ENCODE measurements around the gene P2RX4. TPM values are rescaled to one million over a fixed set of nuclear protein-coding genes. Genes with fewer than 3 reads are reported as not detected.
"Not testable (repeated sequence)": the region's sequence is repeated elsewhere in the genome, so short reads cannot be mapped to it uniquely, and the experiment has no call there.

Gene P2RX4
- total RNA-seq, 1 experiment from 2014 or later, result 40.4 TPM

DNA sequence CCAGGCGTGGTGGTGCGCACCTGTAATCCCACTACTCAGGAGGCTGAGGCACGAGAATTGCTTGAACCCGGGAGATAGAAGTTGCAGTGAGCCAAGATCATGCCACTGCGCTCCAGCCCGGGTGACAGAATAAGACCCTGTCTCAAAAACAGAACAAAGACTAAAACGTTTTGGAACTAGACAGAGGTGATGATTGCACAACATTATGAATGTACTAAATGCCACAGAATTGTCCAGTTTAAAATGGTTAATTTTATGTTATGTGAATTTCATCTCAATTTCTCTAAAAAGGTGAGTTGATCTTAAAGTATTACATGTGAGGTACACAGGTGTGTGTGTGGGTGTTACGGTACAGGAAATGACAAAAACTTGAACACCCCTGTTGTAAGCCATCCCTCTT, 16.5 kb downstream of the P2RX4 start:
- Mint-ChIP-seq H3K4me3 (ENCODE audit: unreplicated experiment) (no peak overlapping the region), H3K9me3 (ENCODE audit: unreplicated experiment) (no peaks in the 10 kb centered on the region), H3K27me3 (ENCODE audit: insufficient read depth, unreplicated experiment) (no peaks in the 10 kb centered on the region), H3K4me1 (ENCODE audit: low read depth, unreplicated experiment) (peaks cover 15% of the 10 kb centered on the region), H3K36me3 (ENCODE audit: insufficient read depth, unreplicated experiment) (peaks cover 31% of the 10 kb centered on the region), H3K27ac (ENCODE audit: unreplicated experiment) (peak overlapping the region; percentile 89)
- no TSS peak for BruUV-seq (replicated peaks)
- POLR2A ChIA-PET, result interaction anchor here (0.8 kb wide), 1 partner anchor 9 kb away, joined by 3 read pairs; no protein-coding TSS in a partner anchor
- TF ChIP-seq CTCF (IDR thresholded peaks at IDR 0.05; ENCODE audit: insufficient read depth in 1 of 2, low read depth in 1 of 2, low read length in 1 of 2, severe bottlenecking in 1 of 2, unreplicated experiment in 1 of 2), result no peak
- no peaks in the 10 kb centered on the region for H3K27me3 ChIP-seq (replicated peaks; ENCODE audit: control insufficient read depth, insufficient read depth, low read length)
- H3K9me3 ChIP-seq, result no peaks in the 10 kb centered on the region
- CTCF ChIA-PET, result interaction anchor here (1.0 to 1.2 kb wide), 2 partner anchors 9 to 217 kb away, joined by 3 read pairs; no protein-coding TSS in a partner anchor
- H3K36me3 ChIP-seq (ENCODE audit: control insufficient read depth, insufficient read depth, low read length), result peaks cover 5% of the 10 kb centered on the region
- intact Hi-C loops (cut with micrococcal nuclease; ENCODE audit: unreplicated experiment), result loop anchor here (2.0 to 5.0 kb wide), 2 partner anchors 70 to 114 kb away; partner anchors contain the start of gene CAMKK2
- no peak for DNase-seq
- H3K4me3 ChIP-seq (ENCODE audit: low read depth, low read length), result no peak overlapping the region
- H3K4me1 ChIP-seq, result peaks cover 42% of the 10 kb centered on the region

- Mint-ChIP-seq H3K4me1 (ENCODE audit: low read depth, unreplicated experiment) (peaks cover 15% of the 10 kb centered on the region), H3K36me3 (ENCODE audit: insufficient read depth, unreplicated experiment) (peaks cover 28% of the 10 kb centered on the region), H3K27ac (ENCODE audit: unreplicated experiment) (peak overlapping the region; percentile 89), H3K4me3 (ENCODE audit: unreplicated experiment) (peak overlapping the region; percentile 50)
- H3K4me1 ChIP-seq, result peaks cover 42% of the 10 kb centered on the region
- H3K9me3 Mint-ChIP-seq (ENCODE audit: unreplicated experiment); H3K4me3 ChIP-seq (ENCODE audit: low read depth, low read length); H3K36me3 ChIP-seq (ENCODE audit: control insufficient read depth, insufficient read depth, low read length); H3K27me3 Mint-ChIP-seq (ENCODE audit: insufficient read depth, unreplicated experiment); H3K27me3 ChIP-seq (replicated peaks; ENCODE audit: control insufficient read depth, insufficient read depth, low read length); DNase-seq; H3K9me3 ChIP-seq: not testable (repeated sequence)
- TSS peak; percentile 91 for BruUV-seq (replicated peaks)
- intact Hi-C loops (cut with micrococcal nuclease; ENCODE audit: unreplicated experiment), result loop anchor here (1.0 to 5.0 kb wide), 4 partner anchors 10 to 115 kb away; partner anchors contain the start of genes CAMKK2 and P2RX4
- CTCF ChIA-PET, result interaction anchor here (1.0 to 1.2 kb wide), 2 partner anchors 9 to 217 kb away, joined by 3 read pairs; no protein-coding TSS in a partner anchor
- POLR2A ChIA-PET, result interaction anchor here (0.8 kb wide), 1 partner anchor 9 kb away, joined by 3 read pairs; no protein-coding TSS in a partner anchor
Measured at GRCh38 chr12:121226871-121227270, 16.9 kb downstream of the P2RX4 start.

- intact Hi-C loops (cut with micrococcal nuclease; ENCODE audit: unreplicated experiment), result loop anchor here (1.0 to 5.0 kb wide), 4 partner anchors 10 to 115 kb away; partner anchors contain the start of genes CAMKK2 and P2RX4
- no peaks in the 10 kb centered on the region for H3K9me3 Mint-ChIP-seq (ENCODE audit: unreplicated experiment)
- peaks cover 15% of the 10 kb centered on the region for H3K4me1 Mint-ChIP-seq (ENCODE audit: low read depth, unreplicated experiment)
- H3K27ac Mint-ChIP-seq (ENCODE audit: unreplicated experiment), result peak overlapping the region; percentile 89
- H3K4me3 ChIP-seq (ENCODE audit: low read depth, low read length), result no peak overlapping the region
- ChIA-PET CTCF (interaction anchor here (1.0 to 1.2 kb wide), 2 partner anchors 9 to 218 kb away, joined by 3 read pairs; no protein-coding TSS in a partner anchor), POLR2A (interaction anchor here (0.8 kb wide), 1 partner anchor 10 kb away, joined by 3 read pairs; no protein-coding TSS in a partner anchor)
- no peaks in the 10 kb centered on the region for H3K27me3 ChIP-seq (replicated peaks; ENCODE audit: control insufficient read depth, insufficient read depth, low read length)
- peaks cover 29% of the 10 kb centered on the region for H3K36me3 Mint-ChIP-seq (ENCODE audit: insufficient read depth, unreplicated experiment)
- peaks cover 5% of the 10 kb centered on the region for H3K36me3 ChIP-seq (ENCODE audit: control insufficient read depth, insufficient read depth, low read length)
- H3K27me3 Mint-ChIP-seq (ENCODE audit: insufficient read depth, unreplicated experiment), result no peaks in the 10 kb centered on the region
- peak; percentile 95 to 96 for DNase-seq
- H3K9me3 ChIP-seq, result no peaks in the 10 kb centered on the region
- H3K4me1 ChIP-seq, result peaks cover 42% of the 10 kb centered on the region
- peak; percentile 18 to 24 for TF ChIP-seq CTCF (IDR thresholded peaks at IDR 0.05; ENCODE audit: insufficient read depth in 1 of 2, low read depth in 1 of 2, low read length in 1 of 2, severe bottlenecking in 1 of 2, unreplicated experiment in 1 of 2)
- peak overlapping the region; percentile 50 for H3K4me3 Mint-ChIP-seq (ENCODE audit: unreplicated experiment)
- BruUV-seq (replicated peaks), result no TSS peak
Measured at GRCh38 chr12:121227294-121227693, 17.4 kb downstream of the P2RX4 start.
